Keratinocyte (primary cell): ENCODE data around the gene NDUFAF2. TPM values are rescaled to one million over a fixed set of nuclear protein-coding genes. Genes with fewer than 3 reads are reported as not detected.

Experiments used
- DNase-seq: peaks from one replicate; pipeline ENCODE4 v3.0.0-alpha.2; 2011; ENCODE audit warnings: low read depth, missing footprints, low spot score
- FAIRE-seq: peaks from 2 replicates; lab custom pipeline; 2011; peaks lifted over from hg19 to GRCh38; lab: Jason Lieb, UNC
- H2AFZ ChIP-seq: 2 replicates; pipeline ENCODE4 v1.6.0; 2012; ENCODE audit warnings: low read length, control low read depth, inconsistent platforms; ENCODE audit not compliant: control insufficient read depth
- H3K27ac ChIP-seq: 2 replicates; pipeline ENCODE4 v1.5.1; 2011; ENCODE audit warnings: low read length; ENCODE audit not compliant: control insufficient read depth, insufficient read depth
- H3K27me3 ChIP-seq: 3 replicates; pipeline ENCODE4 v1.6.0; 2011; ENCODE audit warnings: low read length; ENCODE audit not compliant: control insufficient read depth, insufficient read depth; ENCODE audit errors: extremely low read depth
- H3K36me3 ChIP-seq, 2 experiments: 2 replicates in 1 of 2; 3 replicates in 1 of 2; pipeline ENCODE4 v1.5.1; 2011; ENCODE audit warnings: low read length in 2 of 2, mild to moderate bottlenecking in 1 of 2; ENCODE audit not compliant: control insufficient read depth in 2 of 2, insufficient read depth in 2 of 2; ENCODE audit errors: extremely low read depth in 1 of 2
- H3K4me1 ChIP-seq: 3 replicates; pipeline ENCODE4 v1.5.1; 2011; ENCODE audit warnings: low read length; ENCODE audit not compliant: control insufficient read depth, insufficient read depth; ENCODE audit errors: extremely low read depth
- H3K4me2 ChIP-seq: 3 replicates; pipeline ENCODE4 v1.6.0; 2011; ENCODE audit warnings: low read depth, low read length; ENCODE audit not compliant: control insufficient read depth, insufficient read depth; ENCODE audit errors: extremely low read depth
- H3K4me3 ChIP-seq, 3 experiments: fragments of 200-600 bp in 1 of 3; sonication (generic) in 1 of 3; 2 replicates in 2 of 3; 3 replicates in 1 of 3; pipeline ENCODE4 v1.5.1; 2011 to 2016; ENCODE audit warnings: low read length in 3 of 3, mild to moderate bottlenecking in 3 of 3, control low read depth in 2 of 3, inconsistent platforms in 1 of 3, low read depth in 1 of 3, mixed read lengths in 1 of 3, mixed run types in 1 of 3, moderate library complexity in 1 of 3; ENCODE audit not compliant: control insufficient read depth in 2 of 3, insufficient read depth in 2 of 3; ENCODE audit errors: extremely low read depth in 1 of 3
- H3K79me2 ChIP-seq: 2 replicates; pipeline ENCODE4 v1.6.0; 2012; ENCODE audit warnings: low read length; ENCODE audit not compliant: control insufficient read depth, insufficient read depth
- H3K9ac ChIP-seq: 3 replicates; pipeline ENCODE4 v1.6.0; 2011; ENCODE audit warnings: low read length; ENCODE audit not compliant: control insufficient read depth, insufficient read depth; ENCODE audit errors: extremely low read depth
- H3K9me1 ChIP-seq: 3 replicates; pipeline ENCODE4 v1.6.0; 2011; ENCODE audit warnings: low read length; ENCODE audit not compliant: control insufficient read depth, insufficient read depth; ENCODE audit errors: extremely low read depth
- H3K9me3 ChIP-seq: 2 replicates; pipeline ENCODE4 v1.5.1; 2012; ENCODE audit warnings: low read depth, low read length; ENCODE audit not compliant: control insufficient read depth
- H4K20me1 ChIP-seq: 3 replicates; pipeline ENCODE4 v1.6.0; 2011; ENCODE audit warnings: low read length; ENCODE audit not compliant: control insufficient read depth, insufficient read depth; ENCODE audit errors: extremely low read depth
- EZH2 ChIP-seq: IDR thresholded peaks from one replicate; pipeline ENCODE4 v1.6.1; 2012; ENCODE audit warnings: inconsistent platforms, mild to moderate bottlenecking, low read length, moderate library complexity
- dilution Hi-C: fragments of 300-500 bp; cut with MboI; formaldehyde crosslinking; loops from one replicate; pipeline ENCODE4 v1.7.0; 2020; ENCODE audit warnings: low sequenced_read_pairs; ENCODE audit not compliant: extremely low pct_ligation_motif_present
- polyA plus RNA-seq, 5 experiments: library from polyadenylated mRNA; depleted of rRNA in 3 of 5; stranded (reverse) in 3 of 5; stranded (forward) in 1 of 5; unstranded in 1 of 5; fragments of >200 nt; gene quantifications; 1 replicate in 1 of 5; 2 replicates in 3 of 5; 3 replicates in 1 of 5; pipeline versions ENCODE4 v1.2.1 to v1.2.3, GENCODE V29; 2011 to 2012; ENCODE audit warnings: missing spikeins in 2 of 5, low read depth in 1 of 5, low replicate concordance in 1 of 5
- TF ChIP-seq, protein P1 (sequence below), 3 experiments: IDR thresholded peaks in 1 of 3; conservative IDR thresholded peaks in 1 of 3; optimal IDR thresholded peaks in 1 of 3; 2 replicates in 2 of 3; 3 replicates in 1 of 3; pipeline versions ENCODE3 to v1.5.1; 2011; ENCODE audit warnings: low read length in 3 of 3, mild to moderate bottlenecking in 3 of 3, moderate library complexity in 2 of 3, control low read depth in 1 of 3, inconsistent platforms in 1 of 3; ENCODE audit not compliant: insufficient read depth in 2 of 3; ENCODE audit errors: extremely low read depth in 1 of 3

NDUFAF2 gene
- polyA plus RNA-seq, 1 donor (not counting 4 experiments of a cell fraction or from before 2014, with no cell fraction given) = 62.3 TPM

DNA sequence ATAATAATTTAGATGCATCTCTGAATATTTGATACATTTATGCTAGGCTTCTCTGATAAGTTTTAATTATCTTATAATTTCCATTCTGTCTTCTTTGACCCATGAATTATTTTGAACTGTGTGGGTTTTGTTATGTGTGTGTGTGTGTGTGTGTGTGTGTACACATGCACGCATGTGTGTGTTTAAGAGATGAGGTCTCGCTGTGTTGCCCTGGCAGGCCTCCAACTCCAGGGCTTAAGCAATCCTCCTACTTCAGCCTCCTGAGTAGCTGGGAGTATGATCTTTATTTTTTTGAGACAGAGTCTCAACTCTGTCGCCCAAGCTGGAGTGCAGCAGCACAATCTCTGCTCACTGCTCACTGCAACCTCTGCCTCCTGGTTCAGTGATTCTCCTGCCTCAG lies 75.4 kb downstream of the NDUFAF2 start:
- H3K4me3 ChIP-seq = no peak overlapping the region
- H3K4me2 ChIP-seq = no peak overlapping the region
- no peaks in the 10 kb centered on the region for H3K36me3 ChIP-seq
- TF ChIP-seq, protein P1, sequence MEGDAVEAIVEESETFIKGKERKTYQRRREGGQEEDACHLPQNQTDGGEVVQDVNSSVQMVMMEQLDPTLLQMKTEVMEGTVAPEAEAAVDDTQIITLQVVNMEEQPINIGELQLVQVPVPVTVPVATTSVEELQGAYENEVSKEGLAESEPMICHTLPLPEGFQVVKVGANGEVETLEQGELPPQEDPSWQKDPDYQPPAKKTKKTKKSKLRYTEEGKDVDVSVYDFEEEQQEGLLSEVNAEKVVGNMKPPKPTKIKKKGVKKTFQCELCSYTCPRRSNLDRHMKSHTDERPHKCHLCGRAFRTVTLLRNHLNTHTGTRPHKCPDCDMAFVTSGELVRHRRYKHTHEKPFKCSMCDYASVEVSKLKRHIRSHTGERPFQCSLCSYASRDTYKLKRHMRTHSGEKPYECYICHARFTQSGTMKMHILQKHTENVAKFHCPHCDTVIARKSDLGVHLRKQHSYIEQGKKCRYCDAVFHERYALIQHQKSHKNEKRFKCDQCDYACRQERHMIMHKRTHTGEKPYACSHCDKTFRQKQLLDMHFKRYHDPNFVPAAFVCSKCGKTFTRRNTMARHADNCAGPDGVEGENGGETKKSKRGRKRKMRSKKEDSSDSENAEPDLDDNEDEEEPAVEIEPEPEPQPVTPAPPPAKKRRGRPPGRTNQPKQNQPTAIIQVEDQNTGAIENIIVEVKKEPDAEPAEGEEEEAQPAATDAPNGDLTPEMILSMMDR (optimal IDR thresholded peaks at IDR 0.05 in 1 of 3, IDR thresholded peaks at IDR 0.05 in 1 of 3, conservative IDR thresholded peaks at IDR 0.05 in 1 of 3; ENCODE audit: extremely low read depth in 1 of 3, insufficient read depth in 2 of 3, low read length in 3 of 3) = no peak
- no peak for TF ChIP-seq EZH2
- H3K27ac ChIP-seq = no peak overlapping the region
- no peaks in the 10 kb centered on the region for H3K9me3 ChIP-seq
- no peak overlapping the region for H3K9ac ChIP-seq
- H3K9me1 ChIP-seq = no peaks in the 10 kb centered on the region
- no peak overlapping the region for H2AFZ ChIP-seq
- FAIRE-seq (peak; percentile 55), DNase-seq (no peak)
- H4K20me1 ChIP-seq = no peaks in the 10 kb centered on the region
- peaks cover 23% of the 10 kb centered on the region for H3K79me2 ChIP-seq
- H3K4me1 ChIP-seq = peaks cover 11% of the 10 kb centered on the region
- H3K27me3 ChIP-seq = no peaks in the 10 kb centered on the region
- dilution Hi-C loops = no loop called here

DNA sequence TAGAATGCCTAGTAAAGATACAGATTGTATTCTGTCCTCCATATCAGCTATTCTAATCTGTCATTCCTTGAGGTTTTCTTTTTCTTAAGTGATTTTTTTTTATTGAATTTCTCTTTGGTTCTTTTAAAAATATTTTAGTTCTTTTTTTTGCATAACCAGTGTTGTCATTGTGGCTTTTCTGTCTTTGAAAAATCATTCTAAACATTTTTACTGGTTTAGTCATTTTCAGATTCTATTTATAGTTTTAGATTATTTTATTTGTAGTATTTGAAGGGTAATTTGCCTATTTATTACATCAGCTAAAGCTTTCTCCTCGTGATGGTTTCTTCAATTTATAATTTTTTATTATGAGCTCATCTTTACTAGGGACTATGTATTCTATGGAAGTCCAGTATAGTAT lies 78.1 kb downstream of the NDUFAF2 start:
- Histone ChIP-seq H3K4me2 (no peak overlapping the region), H4K20me1 (no peaks in the 10 kb centered on the region), H2AFZ (no peak overlapping the region), H3K9ac (no peak overlapping the region), H3K27ac (no peak overlapping the region), H3K9me1 (no peaks in the 10 kb centered on the region), H3K27me3 (no peaks in the 10 kb centered on the region), H3K4me3 (no peak overlapping the region), H3K9me3 (no peaks in the 10 kb centered on the region), H3K36me3 (no peaks in the 10 kb centered on the region), H3K4me1 (peaks cover 11% of the 10 kb centered on the region), H3K79me2 (peaks cover 21% of the 10 kb centered on the region)
- FAIRE-seq (no peak), DNase-seq (no peak)
- dilution Hi-C loops = no loop called here
- TF ChIP-seq EZH2 = no peak
- TF ChIP-seq, protein P1 (optimal IDR thresholded peaks at IDR 0.05 in 1 of 3, IDR thresholded peaks at IDR 0.05 in 1 of 3, conservative IDR thresholded peaks at IDR 0.05 in 1 of 3; ENCODE audit: extremely low read depth in 1 of 3, insufficient read depth in 2 of 3, low read length in 3 of 3) = no peak
